ENCODE data around the gene ASTN2.

The ASTN2 gene

GRCh38 chr9:117050007-117050406 lies 364.9 kb downstream of the ASTN2 start:
- no peak for TF ChIP-seq CTCF (IDR thresholded peaks at IDR 0.05; ENCODE audit: low read depth, low read length)
- peaks cover 5% of the 10 kb centered on the region; the same call in 1 of the 2 replicates for H3K36me3 ChIP-seq
- no peak overlapping the region for H3K4me3 ChIP-seq (ENCODE audit: low read depth, low read length)
- H3K27me3 ChIP-seq (ENCODE audit: insufficient read depth, low read depth, severe bottlenecking), result no peaks in the 10 kb centered on the region
- no peak for DNase-seq
- H3K27ac ChIP-seq, result no peak overlapping the region
- H3K9me3 ChIP-seq (ENCODE audit: severe bottlenecking), result no peaks in the 10 kb centered on the region

- 0 out of 2 replicates have a peak, but pooled peaks have one; percentile 4 for TF ChIP-seq CTCF (IDR thresholded peaks at IDR 0.05; ENCODE audit: low read depth, low read length)
- DNase-seq, result no peak
- Histone ChIP-seq H3K9me3 (ENCODE audit: severe bottlenecking) (no peaks in the 10 kb centered on the region), H3K4me3 (ENCODE audit: low read depth, low read length) (no peak overlapping the region), H3K36me3 (no peaks in the 10 kb centered on the region; the same call in 1 of the 2 replicates), H3K27me3 (ENCODE audit: insufficient read depth, low read depth, severe bottlenecking) (no peaks in the 10 kb centered on the region), H3K27ac (no peak overlapping the region)
Observed at GRCh38 chr9:117046666-117047327, 368.1 kb downstream of the ASTN2 start.

GRCh38 chr9:117044241-117044640 lies 370.6 kb downstream of the ASTN2 start:
- TF ChIP-seq CTCF (IDR thresholded peaks at IDR 0.05; ENCODE audit: low read depth, low read length), result no peak
- no peak for DNase-seq
- H3K9me3 ChIP-seq (ENCODE audit: severe bottlenecking), result no peaks in the 10 kb centered on the region
- H3K4me3 ChIP-seq (ENCODE audit: low read depth, low read length), result no peak overlapping the region
- H3K27me3 ChIP-seq (ENCODE audit: insufficient read depth, low read depth, severe bottlenecking), result no peaks in the 10 kb centered on the region
- no peak overlapping the region for H3K27ac ChIP-seq
- H3K36me3 ChIP-seq, result no peaks in the 10 kb centered on the region; the same call in none of the 2 replicates

GRCh38 chr9:117043159-117043558 lies 371.7 kb downstream of the ASTN2 start:
- Histone ChIP-seq H3K9me3 (ENCODE audit: severe bottlenecking) (no peaks in the 10 kb centered on the region), H3K27me3 (ENCODE audit: insufficient read depth, low read depth, severe bottlenecking) (no peaks in the 10 kb centered on the region), H3K36me3 (peaks cover 3% of the 10 kb centered on the region), H3K27ac (no peak overlapping the region), H3K4me3 (ENCODE audit: low read depth, low read length) (no peak overlapping the region)
- no peak for DNase-seq
- no peak for TF ChIP-seq CTCF (IDR thresholded peaks at IDR 0.05; ENCODE audit: low read depth, low read length)

GRCh38 chr9:117035546-117035945 lies 379.3 kb downstream of the ASTN2 start:
- no peaks in the 10 kb centered on the region for H3K27me3 ChIP-seq (ENCODE audit: insufficient read depth, low read depth, severe bottlenecking)
- peaks cover 43% of the 10 kb centered on the region for H3K36me3 ChIP-seq
- no peak for DNase-seq
- TF ChIP-seq CTCF (IDR thresholded peaks at IDR 0.05; ENCODE audit: low read depth, low read length), result no peak
- H3K4me3 ChIP-seq (ENCODE audit: low read depth, low read length), result no peak overlapping the region
- no peaks in the 10 kb centered on the region for H3K9me3 ChIP-seq (ENCODE audit: severe bottlenecking)
- no peak overlapping the region for H3K27ac ChIP-seq

- Histone ChIP-seq H3K27me3 (ENCODE audit: insufficient read depth, low read depth, severe bottlenecking) (no peaks in the 10 kb centered on the region), H3K27ac (no peak overlapping the region), H3K9me3 (ENCODE audit: severe bottlenecking) (no peaks in the 10 kb centered on the region), H3K4me3 (ENCODE audit: low read depth, low read length) (no peak overlapping the region), H3K36me3 (peaks cover 43% of the 10 kb centered on the region)
- no peak for DNase-seq
- no peak for TF ChIP-seq CTCF (IDR thresholded peaks at IDR 0.05; ENCODE audit: low read depth, low read length)
Observed at GRCh38 chr9:117034866-117035265, 380.0 kb downstream of the ASTN2 start.
